WTC11 (cell line): ENCODE measurements around the gene VASH1. TPM values are rescaled to one million over a fixed set of nuclear protein-coding genes. Genes with fewer than 3 reads are reported as not detected.

Source experiments
- AR ChIP-seq: fragments of 250-450 bp; sonication (Bioruptor Pico); IDR thresholded peaks from 2 replicates; pipeline ENCODE4 v1.9.0; 2021; ENCODE audit warnings: mild to moderate bottlenecking
- ATF1 ChIP-seq: sonication (generic); formaldehyde crosslinking; IDR thresholded peaks from 2 replicates; pipeline ENCODE4 v1.8.1; 2023; ENCODE audit warnings: mild to moderate bottlenecking, moderate library complexity, missing genetic modification reagents
- ATF2 ChIP-seq: sonication (generic); formaldehyde crosslinking; IDR thresholded peaks from 2 replicates; pipeline ENCODE4 v1.8.1; 2022; ENCODE audit warnings: low read depth, missing genetic modification reagents, borderline replicate concordance
- CREM ChIP-seq: sonication (generic); formaldehyde crosslinking; IDR thresholded peaks from 2 replicates; pipeline ENCODE4 v1.8.1; 2022; ENCODE audit warnings: mild to moderate bottlenecking, missing genetic modification reagents, moderate library complexity
- ELF4 ChIP-seq: sonication (generic); formaldehyde crosslinking; IDR thresholded peaks from 2 replicates; pipeline ENCODE4 v1.8.1; 2022; ENCODE audit warnings: low read depth, mild to moderate bottlenecking, moderate library complexity, missing genetic modification reagents
- HMGA2 ChIP-seq: fragments of 250-450 bp; sonication (Bioruptor Pico); IDR thresholded peaks from 2 replicates; pipeline ENCODE4 v1.4.0; 2021; ENCODE audit warnings: mild to moderate bottlenecking, moderate library complexity
- NFATC4 ChIP-seq: fragments of 250-450 bp; sonication (Bioruptor Pico); IDR thresholded peaks from 2 replicates; pipeline ENCODE4 v1.9.0; 2021; ENCODE audit warnings: mild to moderate bottlenecking
- NFYB ChIP-seq: sonication (generic); formaldehyde crosslinking; conservative IDR thresholded peaks from 2 replicates; pipeline ENCODE4 v1.8.0; 2022; ENCODE audit warnings: low read depth, missing genetic modification reagents
- SOX15 ChIP-seq: fragments of 250-450 bp; sonication (Bioruptor Pico); IDR thresholded peaks from 2 replicates; pipeline ENCODE4 v1.9.0; 2021; ENCODE audit warnings: mild to moderate bottlenecking
- SP1 ChIP-seq: sonication (generic); formaldehyde crosslinking; conservative IDR thresholded peaks from 2 replicates; pipeline ENCODE4 v1.8.1; 2022; ENCODE audit warnings: missing genetic modification reagents
- STAT6 ChIP-seq: sonication (generic); formaldehyde crosslinking; conservative IDR thresholded peaks from 2 replicates; pipeline ENCODE4 v1.8.1; 2023; ENCODE audit warnings: mild to moderate bottlenecking, low read depth, missing genetic modification reagents, moderate library complexity
- TEAD1 ChIP-seq: sonication (generic); formaldehyde crosslinking; IDR thresholded peaks from 2 replicates; pipeline ENCODE4 v1.8.0; 2022; ENCODE audit warnings: mild to moderate bottlenecking, missing genetic modification reagents
- ZBTB43 ChIP-seq: sonication (generic); formaldehyde crosslinking; IDR thresholded peaks from 2 replicates; pipeline ENCODE4 v1.8.1; 2023; ENCODE audit warnings: mild to moderate bottlenecking, missing genetic modification reagents
- ZNF232 ChIP-seq: sonication (generic); formaldehyde crosslinking; IDR thresholded peaks from 2 replicates; pipeline ENCODE4 v1.8.0; 2022; ENCODE audit warnings: mild to moderate bottlenecking, missing genetic modification reagents
- ZNF263 ChIP-seq: sonication (generic); formaldehyde crosslinking; IDR thresholded peaks from 2 replicates; pipeline ENCODE4 v1.8.1; 2022; ENCODE audit warnings: low read depth, mild to moderate bottlenecking, moderate library complexity, missing genetic modification reagents
- ZNF396 ChIP-seq: fragments of 250-450 bp; sonication (Bioruptor Pico); IDR thresholded peaks from 2 replicates; pipeline ENCODE4 v1.8.0; 2021; ENCODE audit warnings: mild to moderate bottlenecking, moderate library complexity, borderline replicate concordance
- ZNF423 ChIP-seq: fragments of 250-450 bp; sonication (Bioruptor Pico); IDR thresholded peaks from 2 replicates; pipeline ENCODE4 v2.1.2; 2022; ENCODE audit warnings: mild to moderate bottlenecking, moderate library complexity
- ZNF512 ChIP-seq: sonication (generic); formaldehyde crosslinking; IDR thresholded peaks from 2 replicates; pipeline ENCODE4 v1.8.1; 2022; ENCODE audit warnings: missing genetic modification reagents, borderline replicate concordance
- ZNF671 ChIP-seq: fragments of 250-450 bp; sonication (Bioruptor Pico); IDR thresholded peaks from 2 replicates; pipeline ENCODE4 v1.8.0; 2021; ENCODE audit warnings: mild to moderate bottlenecking
- total RNA-seq: library from RNA; stranded (reverse); gene quantifications from 3 replicates; pipeline ENCODE4 v1.2.3, GENCODE V29; 2021
- TF ChIP-seq, protein P1 (sequence below): fragments of 250-450 bp; sonication (Bioruptor Pico); IDR thresholded peaks from 2 replicates; pipeline ENCODE4 v1.9.0; 2021; ENCODE audit warnings: moderate library complexity, mild to moderate bottlenecking, inconsistent platforms, borderline replicate concordance
- TF ChIP-seq, protein P2 (sequence below): sonication (generic); formaldehyde crosslinking; conservative IDR thresholded peaks from 2 replicates; pipeline ENCODE4 v1.8.1; 2022; ENCODE audit warnings: mild to moderate bottlenecking, missing genetic modification reagents
- TF ChIP-seq, protein P3 (sequence below): fragments of 250-450 bp; sonication (Bioruptor Pico); IDR thresholded peaks from 2 replicates; pipeline ENCODE4 v1.9.0; 2021; ENCODE audit warnings: mild to moderate bottlenecking, borderline replicate concordance

The VASH1 gene
- total RNA-seq, 1 experiment from 2014 or later, result 7.2 TPM

- TF ChIP-seq ATF2 (CRISPR knock-in tag), result no peak
- TF ChIP-seq ZNF512 (CRISPR knock-in tag), result no peak
- TF ChIP-seq, protein P1, sequence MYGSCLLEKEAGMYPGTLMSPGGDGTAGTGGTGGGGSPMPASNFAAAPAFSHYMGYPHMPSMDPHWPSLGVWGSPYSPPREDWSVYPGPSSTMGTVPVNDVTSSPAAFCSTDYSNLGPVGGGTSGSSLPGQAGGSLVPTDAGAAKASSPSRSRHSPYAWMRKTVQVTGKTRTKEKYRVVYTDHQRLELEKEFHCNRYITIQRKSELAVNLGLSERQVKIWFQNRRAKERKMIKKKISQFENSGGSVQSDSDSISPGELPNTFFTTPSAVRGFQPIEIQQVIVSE (CRISPR knock-in tag), result no peak
- TF ChIP-seq STAT6 (CRISPR knock-in tag), result no peak
- no peak for TF ChIP-seq ZNF396
- TF ChIP-seq NFATC4 (CRISPR knock-in tag), result no peak
- TF ChIP-seq ELF4 (CRISPR knock-in tag), result no peak
- TF ChIP-seq NFYB (CRISPR knock-in tag), result no peak; the same call in 1 of the 2 replicates
- TF ChIP-seq ZNF423 (CRISPR knock-in tag), result no peak
- peak; percentile 90 for TF ChIP-seq TEAD1 (CRISPR knock-in tag)
- no peak for TF ChIP-seq ZNF671 (CRISPR knock-in tag)
- TF ChIP-seq, protein P2, sequence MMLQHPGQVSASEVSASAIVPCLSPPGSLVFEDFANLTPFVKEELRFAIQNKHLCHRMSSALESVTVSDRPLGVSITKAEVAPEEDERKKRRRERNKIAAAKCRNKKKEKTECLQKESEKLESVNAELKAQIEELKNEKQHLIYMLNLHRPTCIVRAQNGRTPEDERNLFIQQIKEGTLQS (CRISPR knock-in tag), result no peak
- no peak; the same call in 1 of the 2 replicates for TF ChIP-seq ATF1
- no peak for TF ChIP-seq AR (CRISPR knock-in tag)
- no peak; the same call in 1 of the 2 replicates for TF ChIP-seq ZBTB43 (CRISPR knock-in tag)
- 0 out of 2 replicates have a peak, but pooled peaks have one; percentile 37 for TF ChIP-seq CREM (CRISPR knock-in tag)
- no peak for TF ChIP-seq HMGA2 (CRISPR knock-in tag)
- peak; percentile 87 for TF ChIP-seq ZNF232 (CRISPR knock-in tag)
- TF ChIP-seq, protein P3, sequence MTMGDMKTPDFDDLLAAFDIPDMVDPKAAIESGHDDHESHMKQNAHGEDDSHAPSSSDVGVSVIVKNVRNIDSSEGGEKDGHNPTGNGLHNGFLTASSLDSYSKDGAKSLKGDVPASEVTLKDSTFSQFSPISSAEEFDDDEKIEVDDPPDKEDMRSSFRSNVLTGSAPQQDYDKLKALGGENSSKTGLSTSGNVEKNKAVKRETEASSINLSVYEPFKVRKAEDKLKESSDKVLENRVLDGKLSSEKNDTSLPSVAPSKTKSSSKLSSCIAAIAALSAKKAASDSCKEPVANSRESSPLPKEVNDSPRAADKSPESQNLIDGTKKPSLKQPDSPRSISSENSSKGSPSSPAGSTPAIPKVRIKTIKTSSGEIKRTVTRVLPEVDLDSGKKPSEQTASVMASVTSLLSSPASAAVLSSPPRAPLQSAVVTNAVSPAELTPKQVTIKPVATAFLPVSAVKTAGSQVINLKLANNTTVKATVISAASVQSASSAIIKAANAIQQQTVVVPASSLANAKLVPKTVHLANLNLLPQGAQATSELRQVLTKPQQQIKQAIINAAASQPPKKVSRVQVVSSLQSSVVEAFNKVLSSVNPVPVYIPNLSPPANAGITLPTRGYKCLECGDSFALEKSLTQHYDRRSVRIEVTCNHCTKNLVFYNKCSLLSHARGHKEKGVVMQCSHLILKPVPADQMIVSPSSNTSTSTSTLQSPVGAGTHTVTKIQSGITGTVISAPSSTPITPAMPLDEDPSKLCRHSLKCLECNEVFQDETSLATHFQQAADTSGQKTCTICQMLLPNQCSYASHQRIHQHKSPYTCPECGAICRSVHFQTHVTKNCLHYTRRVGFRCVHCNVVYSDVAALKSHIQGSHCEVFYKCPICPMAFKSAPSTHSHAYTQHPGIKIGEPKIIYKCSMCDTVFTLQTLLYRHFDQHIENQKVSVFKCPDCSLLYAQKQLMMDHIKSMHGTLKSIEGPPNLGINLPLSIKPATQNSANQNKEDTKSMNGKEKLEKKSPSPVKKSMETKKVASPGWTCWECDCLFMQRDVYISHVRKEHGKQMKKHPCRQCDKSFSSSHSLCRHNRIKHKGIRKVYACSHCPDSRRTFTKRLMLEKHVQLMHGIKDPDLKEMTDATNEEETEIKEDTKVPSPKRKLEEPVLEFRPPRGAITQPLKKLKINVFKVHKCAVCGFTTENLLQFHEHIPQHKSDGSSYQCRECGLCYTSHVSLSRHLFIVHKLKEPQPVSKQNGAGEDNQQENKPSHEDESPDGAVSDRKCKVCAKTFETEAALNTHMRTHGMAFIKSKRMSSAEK, result no peak
- no peak for TF ChIP-seq SOX15 (CRISPR knock-in tag)
- peak; percentile 86 for TF ChIP-seq ZNF263
- peak; percentile 100 for TF ChIP-seq SP1 (CRISPR knock-in tag)
These were observed 51.4 kb downstream of the VASH1 start, which contains the start of gene ANGEL1 (continued) for GRCh38 chr14:76812422-76813383.
